ENCODE results near the gene PPID.
A peak's percentile ranks its signal among the peaks of the same experiment; 100 is the strongest.
"Not testable (repeated sequence)": the region's sequence is repeated elsewhere in the genome, so short reads cannot be mapped to it uniquely, and the experiment has no call there.

Gene PPID

GRCh38 chr4:158729716-158730559 is 6.7 kb upstream of the PPID start:
- peak; percentile 46 to 65 for DNase-seq

- DNase-seq, result no peak
Measured at GRCh38 chr4:158728236-158728635, 5.0 kb upstream of the PPID start.

- DNase-seq, result no peak
Measured at GRCh38 chr4:158726633-158727032, 3.4 kb upstream of the PPID start.

GRCh38 chr4:158724637-158725036 is 1.4 kb upstream of the PPID start:
- no peak for DNase-seq

- DNase-seq, result peak in 1 of 2 donors; percentile 19
Measured at GRCh38 chr4:158722291-158722916, 792 bp downstream of the PPID start.

GRCh38 chr4:158721680-158722079 is 1.5 kb downstream of the PPID start:
- no peak for DNase-seq

GRCh38 chr4:158715802-158716201 is 7.4 kb downstream of the PPID start:
- DNase-seq, result no peak

- DNase-seq, result no peak
Measured at GRCh38 chr4:158714937-158715336, 8.3 kb downstream of the PPID start.

GRCh38 chr4:158712622-158713021 is 10.6 kb downstream of the PPID start:
- not testable (repeated sequence) for DNase-seq

- DNase-seq, result peak in 1 of 2 donors; percentile 10
Measured at GRCh38 chr4:158710814-158711213, 12.4 kb downstream of the PPID start.

GRCh38 chr4:158704274-158704673 is 18.9 kb downstream of the PPID start:
- DNase-seq, result no peak

GRCh38 chr4:158688813-158689212 is 34.4 kb downstream of the PPID start:
- no peak for DNase-seq

- no peak for DNase-seq
Measured at GRCh38 chr4:158682066-158682465, 41.1 kb downstream of the PPID start.

- DNase-seq, result no peak
Measured at GRCh38 chr4:158681629-158682028, 41.6 kb downstream of the PPID start.

- no peak for DNase-seq
Measured at GRCh38 chr4:158678767-158679166, 44.4 kb downstream of the PPID start.

- no peak for DNase-seq
Measured at GRCh38 chr4:158676076-158676475, 47.1 kb downstream of the PPID start.

GRCh38 chr4:158673633-158674032 is 49.6 kb downstream of the PPID start:
- DNase-seq, result no peak

GRCh38 chr4:158671915-158672806 is 51.0 kb downstream of the PPID start, which contains the start of gene ETFDH:
Gene ETFDH (plus strand): TSS chr4:158672296. CDS start chr4:158672457, 161 bp downstream.
- DNase-seq, result peak; percentile 99

- no peak for DNase-seq
Measured at GRCh38 chr4:158671665-158671914, 51.6 kb downstream of the PPID start, which contains the start of gene C4orf46. Gene C4orf46 (minus strand): TSS chr4:158671887. CDS start chr4:158671801, 86 bp downstream.

- peak; percentile 35 to 67 for DNase-seq
Measured at GRCh38 chr4:158670975-158671664, 52.1 kb downstream of the PPID start.

- no peak for DNase-seq
Measured at GRCh38 chr4:158669310-158669709, 53.9 kb downstream of the PPID start.

- DNase-seq, result peak; percentile 3 to 46
Measured at GRCh38 chr4:158667651-158668198, 55.5 kb downstream of the PPID start.

All from CD4-positive, alpha-beta T cell treated with Interferon alpha-2 for 1 hour (primary cell).